Psoas muscle (tissue), 8 donors: Measurements from ENCODE around the gene TFAM. TPM values are rescaled to one million over a fixed set of nuclear protein-coding genes. Genes with fewer than 3 reads are reported as not detected.
A peak's percentile ranks its signal among the peaks of the same experiment; 100 is the strongest.

Experiments
- ATAC-seq, 4 donors: fragments of 200-7000 bp; cut with Tn5 transposase; one replicate each; pipeline ENCODE4 v1.9.1; 2020; ENCODE audit warnings: moderate library complexity in 3 of 4, mild to moderate bottlenecking in 2 of 4
- DNase-seq, 2 donors: peaks; one replicate each; pipeline ENCODE4 v3.0.0-alpha.2; 2020
- H3K27ac ChIP-seq: fragments of 200-600 bp; one replicate; pipeline ENCODE4 v1.8.0; 2022
- H3K27me3 ChIP-seq, 3 donors: fragments of 200-600 bp in 1 of 3; one replicate each; pipeline versions ENCODE4 v1.6.1 to v1.8.0; 2013 to 2022; ENCODE audit warnings: low read length in 2 of 3, mild to moderate bottlenecking in 2 of 3, moderate library complexity in 1 of 3; ENCODE audit not compliant: insufficient read depth in 3 of 3
- H3K36me3 ChIP-seq, 2 donors: fragments of 200-600 bp in 1 of 2; one replicate each; pipeline versions ENCODE4 v1.6.1 to v1.8.0; 2013 to 2022; ENCODE audit warnings: low read depth in 1 of 2, mild to moderate bottlenecking in 1 of 2, moderate library complexity in 1 of 2; ENCODE audit not compliant: insufficient read depth in 1 of 2
- H3K4me1 ChIP-seq: fragments of 200-600 bp; one replicate; pipeline ENCODE4 v1.8.0; 2022
- H3K4me3 ChIP-seq: fragments of 200-600 bp; one replicate; pipeline ENCODE4 v1.8.0; 2022; ENCODE audit warnings: mild to moderate bottlenecking
- H3K9me3 ChIP-seq: fragments of 200-600 bp; one replicate; pipeline ENCODE4 v1.8.0; 2022
- CTCF ChIP-seq: fragments of 200-600 bp; IDR thresholded peaks from one replicate; pipeline ENCODE4 v1.8.0; 2022; ENCODE audit warnings: antibody characterized with exemption
- WGBS, 3 donors: extraction: QIAGEN DNeasy Blood & Tissue Kit; methylation state at CpG; one replicate each; pipeline versions ENCODE4 v1.1.6 to v1.1.7; 2013; 5-methylcytosine and 5-hydroxymethylcytosine counted together
- intact Hi-C, 2 donors: fragments of 100-400 bp; cut with DNase I; formaldehyde crosslinking; loops; one replicate each; pipeline versions ENCODE4 v1.11.0 to v1.14.2; 2022
- polyA plus RNA-seq, 3 donors: library from polyadenylated mRNA; stranded (reverse); fragments of 200-250 nt; gene quantifications; one replicate each; pipeline ENCODE4 v1.2.3, GENCODE V29; 2013
- total RNA-seq, 4 donors: library from RNA; stranded (reverse); fragmentation: NEBNext Ultra II Directional in 2 of 4; extraction: Animal tissue kit (Norgen Biotek cat#: 25700) in 2 of 4; gene quantifications; one replicate each; pipeline versions ENCODE4 v1.2.1 to v1.2.4, GENCODE V29; 2021 to 2023
- donor health status: healthy with polysubstance abuse.
- donor health status: DM: no; HTN: no; CAD: no; lungs with moderate emphysema.
- donor health status: Bipolar disorder and iron deficiency.
- donor health status: healthy.
- donor health status: DM: yes; HTN: yes; CAD: no.
- donor health status: DM: no; HTN: no; CAD: no.
- donor health status: DM: no; HTN: no; CAD: no.
- donor health status: DM: yes; HTN: yes; CAD: no.

TFAM gene
- total and polyA plus RNA-seq, 7 donors: 10.0 to 36.0 (median 24.4) TPM

DNA sequence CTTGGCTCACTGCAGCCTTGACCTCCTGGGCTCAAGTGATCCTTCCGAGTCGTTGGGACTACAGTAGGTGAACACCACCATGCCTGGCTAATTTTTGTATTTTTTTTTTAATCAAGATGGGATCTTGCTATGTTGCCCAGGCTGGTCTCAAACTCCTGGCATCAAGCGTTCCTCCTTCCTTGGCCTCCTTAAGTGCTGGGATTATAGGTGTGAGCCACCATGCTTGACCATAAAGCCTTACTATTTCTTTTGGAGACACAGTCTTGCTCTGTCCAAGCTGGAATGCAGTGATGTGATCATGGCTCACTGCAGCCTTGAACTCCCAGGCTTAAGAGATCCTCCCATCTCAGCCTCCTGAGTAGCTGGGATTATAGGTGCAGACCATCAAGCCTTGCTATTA is 12.6 kb downstream of the TFAM start:
- H3K27ac ChIP-seq: no peak overlapping the region
- no peaks in the 10 kb centered on the region for H3K9me3 ChIP-seq
- WGBS, 3 donors: 93 to 100% (median 97%) methylated on average over 3 of the region's 3 CpGs
- peaks cover 0 to 60% of the 10 kb centered on the region in 2 donors for H3K36me3 ChIP-seq
- H3K4me3 ChIP-seq: no peak overlapping the region
- intact Hi-C loops: no loop called here
- H3K27me3 ChIP-seq: no peaks in the 10 kb centered on the region
- no peak for TF ChIP-seq CTCF
- no peak for ATAC-seq
- DNase-seq: no peak
- H3K4me1 ChIP-seq: no peaks in the 10 kb centered on the region

DNA sequence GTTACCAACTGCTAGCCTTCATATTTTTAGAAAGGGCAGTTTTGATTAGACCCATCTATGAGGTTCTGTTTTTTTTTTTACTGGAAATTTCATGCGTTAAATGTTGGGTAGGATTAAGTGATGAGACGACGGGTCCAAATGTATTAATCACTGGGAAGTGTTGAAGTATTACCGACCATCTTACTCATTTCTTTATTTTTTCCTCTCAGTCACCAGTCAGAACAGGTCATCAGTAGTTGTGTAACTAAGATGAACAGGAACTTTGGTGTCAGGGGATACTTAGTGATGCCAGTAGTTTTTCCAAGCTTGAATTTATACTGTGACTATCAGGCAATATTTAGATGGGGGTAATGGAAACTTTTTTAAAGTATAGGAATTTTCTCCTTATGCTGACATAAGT is 14.2 kb downstream of the TFAM start:
- Histone ChIP-seq H3K36me3 (peaks cover 0 to 44% of the 10 kb centered on the region in 2 donors), H3K9me3 (no peaks in the 10 kb centered on the region), H3K27ac (no peak overlapping the region), H3K27me3 (no peaks in the 10 kb centered on the region), H3K4me3 (no peak overlapping the region), H3K4me1 (no peaks in the 10 kb centered on the region)
- DNase-seq: no peak
- ATAC-seq: peak; percentile 65 to 88 (median 79)
- 71 to 76% (median 72%) methylated on average over 4 of the region's 4 CpGs for WGBS, 3 donors
- intact Hi-C loops: no loop called here
- no peak for TF ChIP-seq CTCF

GRCh38 chr10:58400609-58401008 is 15.4 kb downstream of the TFAM start:
- H3K9me3 ChIP-seq: no peaks in the 10 kb centered on the region
- no peak overlapping the region for H3K27ac ChIP-seq
- intact Hi-C loops: no loop called here
- no peak for TF ChIP-seq CTCF
- no peak for ATAC-seq
- whole genome bisulfite sequencing, 3 donors: 66 to 97% (median 81%) methylated on average over 1 of the region's 1 CpG
- H3K36me3 ChIP-seq: peaks cover 0 to 32% of the 10 kb centered on the region in 2 donors
- H3K4me3 ChIP-seq: no peak overlapping the region
- H3K4me1 ChIP-seq: no peaks in the 10 kb centered on the region
- H3K27me3 ChIP-seq: no peaks in the 10 kb centered on the region
- no peak for DNase-seq

GRCh38 chr10:58404001-58404400 is 18.8 kb downstream of the TFAM start:
- no peak overlapping the region for H3K27ac ChIP-seq
- H3K4me3 ChIP-seq: no peak overlapping the region
- ATAC-seq (no peak), DNase-seq (no peak)
- H3K36me3 ChIP-seq: no peaks in the 10 kb centered on the region
- no peak for TF ChIP-seq CTCF
- 69 to 83% (median 71%) methylated on average over 2 of the region's 2 CpGs for WGBS, 3 donors
- H3K4me1 ChIP-seq: no peaks in the 10 kb centered on the region
- no peaks in the 10 kb centered on the region for H3K27me3 ChIP-seq
- H3K9me3 ChIP-seq: no peaks in the 10 kb centered on the region
- intact Hi-C loops: no loop called here

DNA sequence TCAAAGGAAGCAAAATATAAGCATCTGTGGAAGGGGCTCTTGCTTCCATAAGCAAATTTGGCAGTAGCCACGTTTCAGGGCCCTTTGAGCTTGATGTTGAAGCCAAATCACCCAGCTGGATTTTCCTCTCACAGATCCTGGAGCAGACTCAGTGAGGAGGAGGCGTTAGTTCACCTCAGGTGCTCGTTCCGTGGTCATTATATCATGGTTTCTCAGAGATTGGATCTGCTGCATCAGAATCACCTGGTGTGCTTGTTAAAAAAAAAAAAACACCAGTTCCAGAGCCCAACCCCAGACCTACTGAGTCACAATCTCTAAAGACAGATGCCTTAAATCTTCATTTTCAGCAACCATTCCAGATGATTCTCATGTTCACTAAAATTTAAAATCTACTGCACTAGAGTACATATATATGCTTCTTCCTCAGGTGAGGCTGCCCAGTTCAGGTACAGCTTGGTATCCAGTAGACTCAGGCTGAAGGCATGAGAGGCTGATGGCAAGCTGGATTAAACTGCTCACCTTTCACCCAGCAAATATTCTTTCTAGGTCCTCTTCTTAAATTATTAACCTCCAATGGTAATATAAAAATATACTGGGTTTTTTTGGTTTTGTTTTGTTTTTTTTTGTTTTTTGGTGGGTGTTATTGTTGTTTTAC is 24.9 kb downstream of the TFAM start:
- Histone ChIP-seq H3K9me3 (no peaks in the 10 kb centered on the region), H3K27me3 (no peaks in the 10 kb centered on the region), H3K27ac (no peak overlapping the region), H3K4me3 (no peak overlapping the region), H3K36me3 (no peaks in the 10 kb centered on the region), H3K4me1 (no peaks in the 10 kb centered on the region)
- no peak for TF ChIP-seq CTCF
- WGBS, 3 donors: 38 to 60% (median 58%) methylated on average over 4 of the region's 4 CpGs
- intact Hi-C loops: loop anchor here in 1 of 2 donors (10.0 kb wide), 3 partner anchors 105 to 235 kb away; partner anchors contain the start of gene BICC1
- ATAC-seq (no peak), DNase-seq (no peak)
